Suprapubic skin (tissue), 4 donors: ENCODE measurements around the gene ZDHHC11. TPM values are rescaled to one million over a fixed set of nuclear protein-coding genes. Genes with fewer than 3 reads are reported as not detected.

Experiments used
- DNase-seq, 2 donors: peaks; one replicate each; pipeline ENCODE4 v3.0.0-alpha.2; 2019; ENCODE audit warnings: low spot score in 2 of 2
- H3K27ac ChIP-seq: fragments of 200-600 bp; sonication (generic); one replicate; pipeline ENCODE4 v1.5.1; 2019
- H3K27me3 ChIP-seq: fragments of 200-600 bp; sonication (generic); one replicate; pipeline ENCODE4 v1.5.1; 2019
- H3K36me3 ChIP-seq: fragments of 200-600 bp; sonication (generic); one replicate; pipeline ENCODE4 v1.5.1; 2019
- H3K4me1 ChIP-seq: fragments of 200-600 bp; sonication (generic); one replicate; pipeline ENCODE4 v1.5.1; 2019
- H3K4me3 ChIP-seq: fragments of 200-600 bp; sonication (generic); one replicate; pipeline ENCODE4 v1.5.1; 2019; ENCODE audit warnings: mild to moderate bottlenecking
- H3K9me3 ChIP-seq: fragments of 200-600 bp; sonication (generic); one replicate; pipeline ENCODE4 v1.5.1; 2019
- CTCF ChIP-seq, 2 donors: fragments of 200-600 bp in 1 of 2; fragments of 450-650 bp in 1 of 2; sonication (generic) in 1 of 2; IDR thresholded peaks; one replicate each; pipeline ENCODE4 v1.5.1; 2016 to 2019; ENCODE audit warnings: antibody characterized with exemption in 2 of 2, mild to moderate bottlenecking in 1 of 2, moderate library complexity in 1 of 2
- EP300 ChIP-seq: sonication (generic); formaldehyde crosslinking; IDR thresholded peaks from one replicate; pipeline ENCODE4 v1.6.1; 2017; ENCODE audit warnings: antibody characterized with exemption
- POLR2A ChIP-seq, 2 donors: fragments of 450-650 bp; IDR thresholded peaks; one replicate each; pipeline ENCODE4 v1.6.1; 2017; ENCODE audit warnings: antibody characterized with exemption in 2 of 2, mild to moderate bottlenecking in 2 of 2, moderate library complexity in 2 of 2
- POLR2AphosphoS5 ChIP-seq, 3 donors: sonication (generic); formaldehyde crosslinking; IDR thresholded peaks; one replicate each; pipeline ENCODE4 v1.6.1; 2017; ENCODE audit warnings: antibody characterized with exemption in 3 of 3
- WGBS: methylation state at CpG from one replicate; pipeline ENCODE4 v1.1.5; 2018; 5-methylcytosine and 5-hydroxymethylcytosine counted together
- total RNA-seq, 4 donors: library from RNA; depleted of rRNA; stranded (reverse); fragments of >200 nt; gene quantifications; one replicate each; pipeline ENCODE4 v1.1.0, GENCODE V29; 2016

Gene ZDHHC11
- total RNA-seq, 4 donors from 2014 or later = 7.5 to 81.5 (median 22.6) TPM

GRCh38 chr5:871596-872298 lies 21.0 kb upstream of the ZDHHC11 start:
- H3K27ac ChIP-seq = no peak overlapping the region
- H3K9me3 ChIP-seq = no peaks in the 10 kb centered on the region
- H3K36me3 ChIP-seq = peaks cover 99% of the 10 kb centered on the region
- 93% methylated on average over 29 of the region's 29 CpGs for WGBS
- no peaks in the 10 kb centered on the region for H3K27me3 ChIP-seq
- H3K4me3 ChIP-seq = no peak overlapping the region
- TF ChIP-seq POLR2AphosphoS5 (IDR thresholded peaks at IDR 0.05) = no peak
- no peak for DNase-seq
- no peaks in the 10 kb centered on the region for H3K4me1 ChIP-seq

DNA sequence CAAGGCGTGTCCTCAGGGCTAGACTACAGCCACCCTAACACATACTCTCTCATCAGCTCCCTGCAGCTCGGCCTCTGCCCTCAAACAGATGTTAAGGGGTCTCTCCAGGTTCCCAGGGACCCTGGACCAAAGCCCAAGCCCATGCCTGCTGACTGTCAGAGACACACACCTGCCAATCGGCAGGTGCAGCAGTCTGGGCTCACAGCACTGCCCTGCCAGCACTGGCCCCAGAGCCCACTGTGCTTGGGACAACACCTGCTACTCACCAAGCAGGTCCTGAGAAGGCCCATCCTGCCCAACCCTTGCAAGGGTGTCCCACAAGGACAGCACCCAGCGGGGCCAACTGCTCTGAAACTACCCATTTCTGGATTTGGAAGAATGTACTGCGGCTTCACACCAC lies 20.2 kb upstream of the ZDHHC11 start:
- Histone ChIP-seq H3K4me1 (no peaks in the 10 kb centered on the region), H3K36me3 (peaks cover 99% of the 10 kb centered on the region), H3K4me3 (no peak overlapping the region), H3K27me3 (no peaks in the 10 kb centered on the region), H3K27ac (no peak overlapping the region), H3K9me3 (no peaks in the 10 kb centered on the region)
- DNase-seq = no peak
- WGBS = 97% methylated on average over 4 of the region's 5 CpGs
- TF ChIP-seq EP300 = no peak
- no peak for TF ChIP-seq POLR2A (IDR thresholded peaks at IDR 0.05)
- no peak for TF ChIP-seq POLR2AphosphoS5 (IDR thresholded peaks at IDR 0.05)
- TF ChIP-seq CTCF (IDR thresholded peaks at IDR 0.05) = no peak

DNA sequence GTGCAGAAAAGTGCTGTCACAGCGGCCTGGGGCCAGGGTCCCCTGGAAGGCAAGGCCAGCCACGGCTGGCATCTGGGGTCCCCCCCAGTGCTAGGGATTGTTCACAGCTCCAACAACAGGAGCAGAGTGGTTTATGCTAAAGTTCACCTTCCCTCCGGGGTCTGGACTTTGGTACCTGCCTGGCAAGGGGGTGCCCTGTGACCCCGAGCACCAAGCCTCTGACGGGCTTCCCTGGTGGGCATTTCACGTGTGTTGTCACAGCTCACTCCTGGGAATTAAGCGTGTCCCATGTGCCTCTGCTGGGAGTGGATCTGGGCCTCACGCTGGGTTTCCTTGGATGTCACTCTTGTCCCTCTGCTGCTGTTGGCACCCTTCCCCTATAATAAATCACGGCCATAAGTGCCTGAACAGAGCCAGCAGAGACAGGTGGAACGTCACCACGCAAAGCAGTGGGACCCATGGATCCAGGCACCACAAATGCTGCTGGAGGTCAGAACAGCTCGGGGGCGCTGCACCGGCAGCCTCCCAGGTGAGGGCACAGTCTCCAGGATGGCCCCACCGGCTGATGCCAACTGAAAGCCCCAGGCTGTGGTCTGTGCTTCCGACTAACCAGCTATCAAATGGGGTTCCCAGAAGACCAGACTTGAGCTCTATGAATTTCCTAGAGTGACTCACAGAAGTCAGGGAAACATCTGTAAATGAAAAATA lies 17.8 kb upstream of the ZDHHC11 start:
- Histone ChIP-seq H3K4me1 (no peaks in the 10 kb centered on the region), H3K36me3 (peaks cover 100% of the 10 kb centered on the region), H3K4me3 (no peak overlapping the region), H3K9me3 (no peaks in the 10 kb centered on the region), H3K27ac (no peak overlapping the region), H3K27me3 (no peaks in the 10 kb centered on the region)
- no peak for DNase-seq
- TF ChIP-seq EP300 (no peak), CTCF (IDR thresholded peaks at IDR 0.05) (no peak), POLR2AphosphoS5 (IDR thresholded peaks at IDR 0.05) (no peak), POLR2A (IDR thresholded peaks at IDR 0.05) (no peak)
- 93% methylated on average over 12 of the region's 16 CpGs for WGBS

GRCh38 chr5:867300-867870 lies 16.6 kb upstream of the ZDHHC11 start:
- Histone ChIP-seq H3K27ac (no peak overlapping the region), H3K4me1 (no peaks in the 10 kb centered on the region), H3K4me3 (no peak overlapping the region), H3K36me3 (peaks cover 100% of the 10 kb centered on the region), H3K27me3 (no peaks in the 10 kb centered on the region), H3K9me3 (no peaks in the 10 kb centered on the region)
- no peak for DNase-seq
- TF ChIP-seq POLR2AphosphoS5 (IDR thresholded peaks at IDR 0.05) = no peak
- TF ChIP-seq CTCF (IDR thresholded peaks at IDR 0.05) = no peak
- no peak for TF ChIP-seq EP300
- TF ChIP-seq POLR2A (IDR thresholded peaks at IDR 0.05) = no peak
- WGBS = 83% methylated on average over 6 of the region's 6 CpGs

DNA sequence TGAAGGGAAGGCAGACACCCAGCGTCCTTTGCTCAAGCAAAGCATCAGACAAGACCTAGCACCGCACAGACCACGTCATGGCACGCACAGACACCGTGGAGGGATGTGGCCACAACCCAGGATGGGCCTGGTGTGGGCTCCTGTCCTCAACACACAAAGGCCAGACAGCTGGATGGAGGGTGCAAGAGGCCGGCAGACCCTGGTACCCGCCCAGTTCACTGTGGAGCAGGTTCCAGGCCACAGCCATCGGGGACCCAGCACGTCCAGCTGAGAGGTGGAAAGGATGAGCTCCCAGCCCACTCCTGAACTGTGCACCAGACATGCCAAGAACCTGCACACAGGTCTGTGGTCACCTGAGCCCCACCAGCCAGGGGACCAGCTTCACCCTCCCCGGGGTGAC lies 15.0 kb upstream of the ZDHHC11 start:
- H3K36me3 ChIP-seq = peaks cover 91% of the 10 kb centered on the region
- no peak for DNase-seq
- H3K27me3 ChIP-seq = no peaks in the 10 kb centered on the region
- TF ChIP-seq POLR2AphosphoS5 (IDR thresholded peaks at IDR 0.05) (no peak), CTCF (IDR thresholded peaks at IDR 0.05) (no peak), EP300 (no peak), POLR2A (IDR thresholded peaks at IDR 0.05) (no peak)
- H3K4me3 ChIP-seq = no peak overlapping the region
- no peaks in the 10 kb centered on the region for H3K9me3 ChIP-seq
- no peak overlapping the region for H3K27ac ChIP-seq
- H3K4me1 ChIP-seq = no peaks in the 10 kb centered on the region
- WGBS = 100% methylated on average over 2 of the region's 10 CpGs
